Panc1 (cell line): ENCODE data around the gene HHIP. TPM values are rescaled to one million over a fixed set of nuclear protein-coding genes. Genes with fewer than 3 reads are reported as not detected.

Experiments
- ATAC-seq: fragments of 200-7000 bp; cut with Tn5 transposase; 2 replicates; pipeline ENCODE4 v1.9.1; 2020; ENCODE audit warnings: mild to moderate bottlenecking, moderate library complexity
- BruUV-seq: library from RNA; stranded (reverse); fragments of 400-500 nt; replicated peaks from 2 replicates; lab custom pipeline; 2021; lab: Mats Ljungman, UMichigan
- CTCF ChIA-PET: fragments of 300-600 bp; sonication (Branson Sonifier 250); formaldehyde crosslinking; loops from one replicate; lab custom pipeline; 2022; ENCODE audit warnings: antibody characterized with exemption; lab: Charles Lee
- POLR2A ChIA-PET: fragments of 300-600 bp; sonication (Branson Sonifier 250); formaldehyde crosslinking; loops from one replicate; lab custom pipeline; 2022; ENCODE audit warnings: antibody characterized with exemption; lab: Charles Lee
- DNase-seq: peaks from one replicate; pipeline ENCODE4 v3.0.0-alpha.2; 2010; ENCODE audit warnings: low read depth, low spot score
- H3K27ac ChIP-seq: 2 replicates; pipeline ENCODE4 v1.5.1; 2011; ENCODE audit warnings: mild to moderate bottlenecking, low read length, inconsistent platforms
- H3K27me3 ChIP-seq: fragments of 200-500 bp; sonication (Bioruptor generic); 2 replicates; pipeline ENCODE4 v1.6.0; 2014; ENCODE audit warnings: low read length, inconsistent platforms; ENCODE audit not compliant: control insufficient read depth, insufficient read depth
- H3K36me3 ChIP-seq: fragments of 200-500 bp; sonication (Bioruptor generic); 2 replicates; pipeline ENCODE4 v1.5.1; 2014; ENCODE audit warnings: inconsistent platforms, mild to moderate bottlenecking, low read length, moderate library complexity; ENCODE audit not compliant: control insufficient read depth, insufficient read depth
- H3K4me1 ChIP-seq: 2 replicates; pipeline ENCODE4 v1.5.1; 2011; ENCODE audit warnings: inconsistent platforms, mild to moderate bottlenecking, low read length, moderate library complexity; ENCODE audit not compliant: control insufficient read depth, insufficient read depth
- H3K4me3 ChIP-seq, 2 experiments: 2 replicates each; pipeline ENCODE4 v1.5.1; 2011 to 2012; ENCODE audit warnings: low read depth in 2 of 2, low read length in 2 of 2, mild to moderate bottlenecking in 2 of 2, inconsistent platforms in 1 of 2, moderate library complexity in 1 of 2
- H3K9me3 ChIP-seq: fragments of 200-500 bp; sonication (Bioruptor generic); 2 replicates; pipeline ENCODE4 v1.5.1; 2014; ENCODE audit warnings: low read depth, mild to moderate bottlenecking, inconsistent platforms, low read length, moderate library complexity; ENCODE audit not compliant: control insufficient read depth, insufficient read depth
- CTCF ChIP-seq: fragments of 450-650 bp; IDR thresholded peaks from 2 replicates; pipeline ENCODE4 v1.5.1; 2017; ENCODE audit warnings: mild to moderate bottlenecking
- POLR2AphosphoS5 ChIP-seq: IDR thresholded peaks from 2 replicates; pipeline ENCODE4 v1.6.1; 2012; ENCODE audit warnings: mild to moderate bottlenecking, low read depth, low read length, moderate library complexity
- SIN3A ChIP-seq: IDR thresholded peaks from 2 replicates; pipeline ENCODE4 v1.6.1; 2012; ENCODE audit warnings: low read depth, mild to moderate bottlenecking, low read length, moderate library complexity, borderline replicate concordance; ENCODE audit not compliant: insufficient read depth
- TCF7L2 ChIP-seq: IDR thresholded peaks from 2 replicates; pipeline ENCODE4 v1.6.1; 2011; ENCODE audit warnings: mild to moderate bottlenecking, low read depth, low read length, inconsistent platforms
- in situ Hi-C: cut with HindIII; loops from 2 replicates; pipeline ENCODE4 v1.10.0; 2016; ENCODE audit warnings: low sequenced_read_pairs, low pct_unique_long_range_greater_than_20kb
- intact Hi-C: fragments of 100-400 bp; cut with micrococcal nuclease; formaldehyde crosslinking; loops from one replicate; pipeline ENCODE4 v1.10.0; 2022; ENCODE audit not compliant: unreplicated experiment
- total RNA-seq: library from RNA; stranded (reverse); gene quantifications from one replicate; pipeline ENCODE4 v1.2.1, GENCODE V29; 2021; ENCODE audit not compliant: unreplicated experiment
- TF ChIP-seq, protein P1 (sequence below), 2 experiments: IDR thresholded peaks; 2 replicates each; pipeline ENCODE4 v1.6.1; 2011 to 2012; ENCODE audit warnings: low read depth in 2 of 2, control low read depth in 1 of 2, low read length in 1 of 2, mild to moderate bottlenecking in 1 of 2, moderate library complexity in 1 of 2; ENCODE audit not compliant: insufficient read depth in 1 of 2

HHIP gene
- total RNA-seq, 1 experiment from 2014 or later = 0.08 TPM

DNA sequence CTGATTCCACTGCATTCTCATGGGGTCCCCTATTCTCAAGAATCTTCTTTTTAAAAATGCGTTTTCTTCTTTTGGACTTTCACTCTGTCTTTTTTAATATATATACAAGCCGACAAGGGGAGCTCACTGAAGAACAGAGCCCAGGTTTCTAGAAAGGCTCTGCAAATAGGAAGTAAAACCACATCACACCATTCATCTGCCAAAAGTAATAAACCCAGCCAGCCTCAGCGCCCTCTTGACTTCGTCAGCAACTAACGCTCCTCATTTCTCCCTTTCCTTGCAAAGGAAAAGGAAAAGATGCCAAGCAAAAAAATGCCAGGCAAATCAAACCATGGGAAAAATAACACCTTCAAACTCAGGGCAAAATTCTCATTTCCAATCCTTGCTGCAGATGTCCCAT lies 136.4 kb downstream of the HHIP start:
- BruUV-seq = no TSS peak
- H3K27me3 ChIP-seq = no peaks in the 10 kb centered on the region
- TF ChIP-seq TCF7L2 (no peak), CTCF (no peak), SIN3A (no peak), POLR2AphosphoS5 (no peak)
- TF ChIP-seq, protein P1, sequence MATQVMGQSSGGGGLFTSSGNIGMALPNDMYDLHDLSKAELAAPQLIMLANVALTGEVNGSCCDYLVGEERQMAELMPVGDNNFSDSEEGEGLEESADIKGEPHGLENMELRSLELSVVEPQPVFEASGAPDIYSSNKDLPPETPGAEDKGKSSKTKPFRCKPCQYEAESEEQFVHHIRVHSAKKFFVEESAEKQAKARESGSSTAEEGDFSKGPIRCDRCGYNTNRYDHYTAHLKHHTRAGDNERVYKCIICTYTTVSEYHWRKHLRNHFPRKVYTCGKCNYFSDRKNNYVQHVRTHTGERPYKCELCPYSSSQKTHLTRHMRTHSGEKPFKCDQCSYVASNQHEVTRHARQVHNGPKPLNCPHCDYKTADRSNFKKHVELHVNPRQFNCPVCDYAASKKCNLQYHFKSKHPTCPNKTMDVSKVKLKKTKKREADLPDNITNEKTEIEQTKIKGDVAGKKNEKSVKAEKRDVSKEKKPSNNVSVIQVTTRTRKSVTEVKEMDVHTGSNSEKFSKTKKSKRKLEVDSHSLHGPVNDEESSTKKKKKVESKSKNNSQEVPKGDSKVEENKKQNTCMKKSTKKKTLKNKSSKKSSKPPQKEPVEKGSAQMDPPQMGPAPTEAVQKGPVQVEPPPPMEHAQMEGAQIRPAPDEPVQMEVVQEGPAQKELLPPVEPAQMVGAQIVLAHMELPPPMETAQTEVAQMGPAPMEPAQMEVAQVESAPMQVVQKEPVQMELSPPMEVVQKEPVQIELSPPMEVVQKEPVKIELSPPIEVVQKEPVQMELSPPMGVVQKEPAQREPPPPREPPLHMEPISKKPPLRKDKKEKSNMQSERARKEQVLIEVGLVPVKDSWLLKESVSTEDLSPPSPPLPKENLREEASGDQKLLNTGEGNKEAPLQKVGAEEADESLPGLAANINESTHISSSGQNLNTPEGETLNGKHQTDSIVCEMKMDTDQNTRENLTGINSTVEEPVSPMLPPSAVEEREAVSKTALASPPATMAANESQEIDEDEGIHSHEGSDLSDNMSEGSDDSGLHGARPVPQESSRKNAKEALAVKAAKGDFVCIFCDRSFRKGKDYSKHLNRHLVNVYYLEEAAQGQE (IDR thresholded peaks at IDR 0.05; ENCODE audit: insufficient read depth in 1 of 2, low read depth in 2 of 2, low read length in 1 of 2) = no peak
- no peaks in the 10 kb centered on the region for H3K36me3 ChIP-seq
- CTCF ChIA-PET = no interaction called here
- no peaks in the 10 kb centered on the region for H3K4me1 ChIP-seq
- POLR2A ChIA-PET = no interaction called here
- H3K27ac ChIP-seq = no peak overlapping the region
- intact Hi-C loops (loop anchor here (10.0 kb wide), 1 partner anchor 608 kb away; no protein-coding TSS in a partner anchor), in situ Hi-C loops (no loop called here)
- no peak overlapping the region for H3K4me3 ChIP-seq
- DNase-seq = no peak
- ATAC-seq = no peak
- H3K9me3 ChIP-seq = no peaks in the 10 kb centered on the region

GRCh38 chr4:144785961-144786360 lies 140.0 kb downstream of the HHIP start:
- ATAC-seq (no peak), DNase-seq (no peak)
- Histone ChIP-seq H3K9me3 (no peaks in the 10 kb centered on the region), H3K4me3 (no peak overlapping the region), H3K27ac (no peak overlapping the region), H3K4me1 (no peaks in the 10 kb centered on the region), H3K27me3 (no peaks in the 10 kb centered on the region), H3K36me3 (no peaks in the 10 kb centered on the region)
- TF ChIP-seq CTCF (no peak), TCF7L2 (no peak), SIN3A (no peak), POLR2AphosphoS5 (no peak)
- TF ChIP-seq, protein P1 (IDR thresholded peaks at IDR 0.05; ENCODE audit: insufficient read depth in 1 of 2, low read depth in 2 of 2, low read length in 1 of 2) = no peak
- POLR2A ChIA-PET = interaction anchor here (0.6 kb wide), 1 partner anchor 1273 kb away, joined by 10 read pairs; no protein-coding TSS in a partner anchor
- no TSS peak for BruUV-seq
- in situ Hi-C loops (no loop called here), intact Hi-C loops (loop anchor here (10.0 kb wide), 1 partner anchor 611 kb away; no protein-coding TSS in a partner anchor)
- CTCF ChIA-PET = no interaction called here
